Measurements from ENCODE around the gene COPZ2.

The COPZ2 gene

GRCh38 chr17:48067245-48067644, 29.6 kb upstream of the COPZ2 start:
- no peak overlapping the region for H3K27ac ChIP-seq (ENCODE audit: low read length)
- no peaks in the 10 kb centered on the region for H3K4me1 ChIP-seq (ENCODE audit: control insufficient read depth in 1 of 2, insufficient read depth in 2 of 2, low read length in 2 of 2)
- H3K27me3 ChIP-seq (ENCODE audit: low read depth, low read length), result no peaks in the 10 kb centered on the region
- H3K36me3 ChIP-seq (ENCODE audit: control insufficient read depth in 1 of 2, insufficient read depth in 2 of 2, low read length in 2 of 2), result peaks cover 32 to 41% of the 10 kb centered on the region in 2 donors
- no peak overlapping the region for H3K4me3 ChIP-seq (ENCODE audit: low read depth in 1 of 2, low read length in 2 of 2)
- H3K9me3 ChIP-seq (ENCODE audit: control insufficient read depth in 1 of 2, low read length in 2 of 2), result no peaks in the 10 kb centered on the region

- Histone ChIP-seq H3K27ac (ENCODE audit: low read length) (no peak overlapping the region), H3K4me1 (ENCODE audit: control insufficient read depth in 1 of 2, insufficient read depth in 2 of 2, low read length in 2 of 2) (no peaks in the 10 kb centered on the region), H3K27me3 (ENCODE audit: low read depth, low read length) (no peaks in the 10 kb centered on the region), H3K4me3 (ENCODE audit: low read depth in 1 of 2, low read length in 2 of 2) (no peak overlapping the region), H3K9me3 (ENCODE audit: control insufficient read depth in 1 of 2, low read length in 2 of 2) (no peaks in the 10 kb centered on the region), H3K36me3 (ENCODE audit: control insufficient read depth in 1 of 2, insufficient read depth in 2 of 2, low read length in 2 of 2) (peaks cover 33 to 46% of the 10 kb centered on the region in 2 donors)
These were observed 29.1 kb upstream of the COPZ2 start for GRCh38 chr17:48066656-48067055.

- no peaks in the 10 kb centered on the region for H3K9me3 ChIP-seq (ENCODE audit: control insufficient read depth in 1 of 2, low read length in 2 of 2)
- peaks cover 28 to 46% of the 10 kb centered on the region in 2 donors for H3K36me3 ChIP-seq (ENCODE audit: control insufficient read depth in 1 of 2, insufficient read depth in 2 of 2, low read length in 2 of 2)
- H3K27me3 ChIP-seq (ENCODE audit: low read depth, low read length), result no peaks in the 10 kb centered on the region
- no peak overlapping the region for H3K4me3 ChIP-seq (ENCODE audit: low read depth in 1 of 2, low read length in 2 of 2)
- H3K4me1 ChIP-seq (ENCODE audit: control insufficient read depth in 1 of 2, insufficient read depth in 2 of 2, low read length in 2 of 2), result no peaks in the 10 kb centered on the region
- H3K27ac ChIP-seq (ENCODE audit: low read length), result no peak overlapping the region
These were observed 28.6 kb upstream of the COPZ2 start for GRCh38 chr17:48066192-48066591.

GRCh38 chr17:48064638-48065037, 27.0 kb upstream of the COPZ2 start:
- Histone ChIP-seq H3K9me3 (ENCODE audit: control insufficient read depth in 1 of 2, low read length in 2 of 2) (no peaks in the 10 kb centered on the region), H3K36me3 (ENCODE audit: control insufficient read depth in 1 of 2, insufficient read depth in 2 of 2, low read length in 2 of 2) (peaks cover 39 to 47% of the 10 kb centered on the region in 2 donors), H3K4me3 (ENCODE audit: low read depth in 1 of 2, low read length in 2 of 2) (no peak overlapping the region), H3K27me3 (ENCODE audit: low read depth, low read length) (no peaks in the 10 kb centered on the region), H3K27ac (ENCODE audit: low read length) (no peak overlapping the region), H3K4me1 (ENCODE audit: control insufficient read depth in 1 of 2, insufficient read depth in 2 of 2, low read length in 2 of 2) (no peaks in the 10 kb centered on the region)

- H3K9me3 ChIP-seq (ENCODE audit: control insufficient read depth in 1 of 2, low read length in 2 of 2), result no peaks in the 10 kb centered on the region
- H3K4me1 ChIP-seq (ENCODE audit: control insufficient read depth in 1 of 2, insufficient read depth in 2 of 2, low read length in 2 of 2), result no peaks in the 10 kb centered on the region
- H3K36me3 ChIP-seq (ENCODE audit: control insufficient read depth in 1 of 2, insufficient read depth in 2 of 2, low read length in 2 of 2), result peaks cover 53 to 65% of the 10 kb centered on the region in 2 donors
- H3K27ac ChIP-seq (ENCODE audit: low read length), result no peak overlapping the region
- no peaks in the 10 kb centered on the region for H3K27me3 ChIP-seq (ENCODE audit: low read depth, low read length)
- no peak overlapping the region for H3K4me3 ChIP-seq (ENCODE audit: low read depth in 1 of 2, low read length in 2 of 2)
These were observed 24.7 kb upstream of the COPZ2 start for GRCh38 chr17:48062273-48062672.

GRCh38 chr17:48060249-48060648, 22.7 kb upstream of the COPZ2 start:
- H3K27me3 ChIP-seq (ENCODE audit: low read depth, low read length), result no peaks in the 10 kb centered on the region
- peaks cover 64 to 69% of the 10 kb centered on the region in 2 donors for H3K36me3 ChIP-seq (ENCODE audit: control insufficient read depth in 1 of 2, insufficient read depth in 2 of 2, low read length in 2 of 2)
- peaks cover 0 to 6% of the 10 kb centered on the region in 2 donors for H3K4me1 ChIP-seq (ENCODE audit: control insufficient read depth in 1 of 2, insufficient read depth in 2 of 2, low read length in 2 of 2)
- H3K4me3 ChIP-seq (ENCODE audit: low read depth in 1 of 2, low read length in 2 of 2), result no peak overlapping the region
- H3K9me3 ChIP-seq (ENCODE audit: control insufficient read depth in 1 of 2, low read length in 2 of 2), result no peaks in the 10 kb centered on the region
- H3K27ac ChIP-seq (ENCODE audit: low read length), result no peak overlapping the region

- no peaks in the 10 kb centered on the region for H3K27me3 ChIP-seq (ENCODE audit: low read depth, low read length)
- no peaks in the 10 kb centered on the region for H3K9me3 ChIP-seq (ENCODE audit: control insufficient read depth in 1 of 2, low read length in 2 of 2)
- no peak overlapping the region for H3K27ac ChIP-seq (ENCODE audit: low read length)
- peaks cover 0 to 17% of the 10 kb centered on the region in 2 donors for H3K4me1 ChIP-seq (ENCODE audit: control insufficient read depth in 1 of 2, insufficient read depth in 2 of 2, low read length in 2 of 2)
- peaks cover 53 to 73% of the 10 kb centered on the region in 2 donors for H3K36me3 ChIP-seq (ENCODE audit: control insufficient read depth in 1 of 2, insufficient read depth in 2 of 2, low read length in 2 of 2)
- H3K4me3 ChIP-seq (ENCODE audit: low read depth in 1 of 2, low read length in 2 of 2), result no peak overlapping the region
These were observed 21.6 kb upstream of the COPZ2 start for GRCh38 chr17:48059125-48059668.

GRCh38 chr17:48058393-48059124, 21.0 kb upstream of the COPZ2 start:
- no peaks in the 10 kb centered on the region for H3K9me3 ChIP-seq (ENCODE audit: control insufficient read depth in 1 of 2, low read length in 2 of 2)
- H3K27ac ChIP-seq (ENCODE audit: low read length), result no peak overlapping the region
- peaks cover 5 to 23% of the 10 kb centered on the region in 2 donors for H3K4me1 ChIP-seq (ENCODE audit: control insufficient read depth in 1 of 2, insufficient read depth in 2 of 2, low read length in 2 of 2)
- peaks cover 51 to 71% of the 10 kb centered on the region in 2 donors for H3K36me3 ChIP-seq (ENCODE audit: control insufficient read depth in 1 of 2, insufficient read depth in 2 of 2, low read length in 2 of 2)
- H3K27me3 ChIP-seq (ENCODE audit: low read depth, low read length), result no peaks in the 10 kb centered on the region
- H3K4me3 ChIP-seq (ENCODE audit: low read depth in 1 of 2, low read length in 2 of 2), result no peak overlapping the region

- H3K4me3 ChIP-seq (ENCODE audit: low read depth in 1 of 2, low read length in 2 of 2), result no peak overlapping the region
- H3K36me3 ChIP-seq (ENCODE audit: control insufficient read depth in 1 of 2, insufficient read depth in 2 of 2, low read length in 2 of 2), result peaks cover 51 to 63% of the 10 kb centered on the region in 2 donors
- H3K9me3 ChIP-seq (ENCODE audit: control insufficient read depth in 1 of 2, low read length in 2 of 2), result no peaks in the 10 kb centered on the region
- no peaks in the 10 kb centered on the region for H3K27me3 ChIP-seq (ENCODE audit: low read depth, low read length)
- H3K4me1 ChIP-seq (ENCODE audit: control insufficient read depth in 1 of 2, insufficient read depth in 2 of 2, low read length in 2 of 2), result peaks cover 14 to 33% of the 10 kb centered on the region in 2 donors
- H3K27ac ChIP-seq (ENCODE audit: low read length), result no peak overlapping the region
These were observed 20.0 kb upstream of the COPZ2 start for GRCh38 chr17:48057626-48058025.

- Histone ChIP-seq H3K27ac (ENCODE audit: low read length) (no peak overlapping the region), H3K27me3 (ENCODE audit: low read depth, low read length) (no peaks in the 10 kb centered on the region), H3K9me3 (ENCODE audit: control insufficient read depth in 1 of 2, low read length in 2 of 2) (no peaks in the 10 kb centered on the region), H3K36me3 (ENCODE audit: control insufficient read depth in 1 of 2, insufficient read depth in 2 of 2, low read length in 2 of 2) (peaks cover 45 to 66% of the 10 kb centered on the region in 2 donors), H3K4me3 (ENCODE audit: low read depth in 1 of 2, low read length in 2 of 2) (no peak overlapping the region), H3K4me1 (ENCODE audit: control insufficient read depth in 1 of 2, insufficient read depth in 2 of 2, low read length in 2 of 2) (peaks cover 20 to 40% of the 10 kb centered on the region in 2 donors)
These were observed 19.3 kb upstream of the COPZ2 start for GRCh38 chr17:48056879-48057278.

GRCh38 chr17:48056246-48056745, 18.7 kb upstream of the COPZ2 start:
- Histone ChIP-seq H3K4me3 (ENCODE audit: low read depth in 1 of 2, low read length in 2 of 2) (no peak overlapping the region), H3K36me3 (ENCODE audit: control insufficient read depth in 1 of 2, insufficient read depth in 2 of 2, low read length in 2 of 2) (peaks cover 39 to 70% of the 10 kb centered on the region in 2 donors), H3K27me3 (ENCODE audit: low read depth, low read length) (no peaks in the 10 kb centered on the region), H3K4me1 (ENCODE audit: control insufficient read depth in 1 of 2, insufficient read depth in 2 of 2, low read length in 2 of 2) (peaks cover 26 to 46% of the 10 kb centered on the region in 2 donors), H3K27ac (ENCODE audit: low read length) (no peak overlapping the region), H3K9me3 (ENCODE audit: control insufficient read depth in 1 of 2, low read length in 2 of 2) (no peaks in the 10 kb centered on the region)
